ENCODE measurements around the gene CRMP1. TPM values are rescaled to one million over a fixed set of nuclear protein-coding genes. Genes with fewer than 3 reads are reported as not detected.

CRMP1 gene
- total RNA-seq, 1 donor: under 0.01 TPM

DNA sequence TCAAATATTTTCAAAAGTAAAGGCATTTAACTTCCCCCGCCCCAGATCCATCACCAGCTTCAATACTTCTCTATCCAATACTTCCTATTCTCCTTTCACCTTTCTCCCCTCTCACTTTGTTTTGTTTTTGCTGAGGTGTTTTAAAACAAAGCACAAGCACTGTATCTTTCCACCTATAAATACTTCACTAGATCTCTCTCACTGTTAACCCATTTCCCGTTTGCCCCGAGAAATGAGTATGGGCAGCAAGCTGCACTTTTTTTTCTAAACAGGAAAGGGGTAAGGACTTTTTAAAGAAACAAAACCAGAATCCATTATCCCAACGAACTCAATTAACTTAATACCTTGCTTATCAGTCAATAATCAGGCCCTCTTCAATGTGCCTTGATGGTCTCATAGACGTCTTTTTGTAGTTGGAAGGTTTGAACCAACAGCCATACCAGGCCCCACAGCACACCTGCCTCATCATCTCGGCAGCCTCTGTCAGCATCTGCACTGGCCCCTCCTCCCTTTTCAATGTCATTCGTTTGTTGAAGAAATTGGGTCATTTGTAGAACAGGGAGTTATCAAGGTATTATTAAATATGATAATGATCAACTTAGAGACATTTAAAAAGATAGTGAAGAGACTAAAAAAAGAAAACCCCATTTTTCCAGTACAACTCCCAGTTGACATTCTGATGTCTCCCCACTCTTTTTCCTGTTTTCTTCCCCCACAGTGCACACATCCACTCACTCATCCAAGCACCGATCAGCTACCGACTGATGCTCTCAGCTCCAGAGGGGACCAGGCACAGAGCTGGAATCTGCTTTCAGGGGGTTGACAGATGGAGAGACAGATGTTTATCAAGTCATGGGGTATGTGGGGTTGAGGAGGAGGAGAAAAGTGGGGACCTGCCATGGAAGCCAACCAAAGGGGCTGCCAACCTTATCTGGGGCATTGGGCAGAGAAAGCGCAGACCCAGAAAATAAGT lies 25.8 kb downstream of the CRMP1 start:
- no peak for DNase-seq (ENCODE audit: insufficient read length, low spot score, missing footprints)
- H4K20me1 ChIP-seq (ENCODE audit: insufficient read depth, low read length): no peaks in the 10 kb centered on the region
- H3K9me3 ChIP-seq (ENCODE audit: low read depth, low read length): no peaks in the 10 kb centered on the region

DNA sequence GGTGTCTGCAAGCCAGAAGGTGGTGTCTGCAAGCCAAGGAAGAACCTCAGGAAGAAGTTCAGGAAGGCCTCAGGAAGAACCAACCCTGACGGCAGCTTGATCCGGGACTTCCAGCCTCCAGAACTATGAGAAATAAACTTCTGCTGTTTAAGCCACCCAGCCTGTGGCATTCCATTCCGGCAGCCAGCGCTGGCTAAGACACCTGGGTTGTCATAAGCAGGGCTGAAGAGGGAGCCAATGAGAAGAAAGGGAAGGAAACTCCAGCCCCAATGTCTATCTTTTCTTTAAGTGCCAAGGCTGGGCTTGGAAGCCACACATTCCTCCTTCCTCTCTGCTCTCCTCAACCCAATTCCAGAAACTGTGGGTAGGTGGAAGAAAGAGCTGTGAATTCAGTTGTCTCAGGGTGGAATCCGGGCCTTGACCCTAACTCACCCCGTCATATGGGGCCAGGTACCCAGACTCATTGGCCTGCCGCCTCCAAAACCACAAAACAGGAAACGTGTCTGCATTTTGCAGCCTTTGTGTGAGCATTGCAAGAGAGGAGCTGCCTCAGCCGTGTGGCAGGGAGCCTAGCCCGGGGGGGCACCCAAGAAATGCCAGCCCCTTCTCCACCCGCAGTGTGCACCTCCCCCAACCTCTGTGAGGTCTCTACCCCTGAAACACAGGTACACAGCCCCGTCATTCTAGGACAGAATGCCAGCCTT lies 26.8 kb downstream of the CRMP1 start:
- Histone ChIP-seq H3K27ac (ENCODE audit: low read depth, low read length) (no peak overlapping the region), H3K27me3 (ENCODE audit: insufficient read depth, low read length) (peaks cover 13% of the 10 kb centered on the region), H3K4me1 (ENCODE audit: insufficient read depth, low read length) (peaks cover 7% of the 10 kb centered on the region), H3K4me3 (ENCODE audit: insufficient read depth, low read length) (no peak overlapping the region), H3K4me2 (ENCODE audit: insufficient read depth, low read length) (no peak overlapping the region), H3K36me3 (ENCODE audit: insufficient read depth, low read length) (no peaks in the 10 kb centered on the region), H3K9me3 (ENCODE audit: low read depth, low read length) (no peaks in the 10 kb centered on the region), H4K20me1 (ENCODE audit: insufficient read depth, low read length) (no peaks in the 10 kb centered on the region), H2AFZ (ENCODE audit: low read length) (no peak overlapping the region), H3K79me2 (ENCODE audit: insufficient read depth, low read length) (no peaks in the 10 kb centered on the region)
- DNase-seq (ENCODE audit: insufficient read length, low spot score, missing footprints): no peak
- TF ChIP-seq CTCF (IDR thresholded peaks at IDR 0.05; ENCODE audit: extremely low read depth, low read depth, low read length): no peak

More for the DNA sequence above, 25.8 kb downstream of the CRMP1 start:
- H3K4me2 ChIP-seq (ENCODE audit: insufficient read depth, low read length): no peak overlapping the region
- H2AFZ ChIP-seq (ENCODE audit: low read length): no peak overlapping the region
- peaks cover 7% of the 10 kb centered on the region for H3K4me1 ChIP-seq (ENCODE audit: insufficient read depth, low read length)
- no peaks in the 10 kb centered on the region for H3K79me2 ChIP-seq (ENCODE audit: insufficient read depth, low read length)
- no peak overlapping the region for H3K4me3 ChIP-seq (ENCODE audit: insufficient read depth, low read length)
- H3K36me3 ChIP-seq (ENCODE audit: insufficient read depth, low read length): no peaks in the 10 kb centered on the region
- no peak overlapping the region for H3K27ac ChIP-seq (ENCODE audit: low read depth, low read length)
- TF ChIP-seq CTCF (IDR thresholded peaks at IDR 0.05; ENCODE audit: extremely low read depth, low read depth, low read length): no peak
- H3K27me3 ChIP-seq (ENCODE audit: insufficient read depth, low read length): peaks cover 5% of the 10 kb centered on the region

DNA sequence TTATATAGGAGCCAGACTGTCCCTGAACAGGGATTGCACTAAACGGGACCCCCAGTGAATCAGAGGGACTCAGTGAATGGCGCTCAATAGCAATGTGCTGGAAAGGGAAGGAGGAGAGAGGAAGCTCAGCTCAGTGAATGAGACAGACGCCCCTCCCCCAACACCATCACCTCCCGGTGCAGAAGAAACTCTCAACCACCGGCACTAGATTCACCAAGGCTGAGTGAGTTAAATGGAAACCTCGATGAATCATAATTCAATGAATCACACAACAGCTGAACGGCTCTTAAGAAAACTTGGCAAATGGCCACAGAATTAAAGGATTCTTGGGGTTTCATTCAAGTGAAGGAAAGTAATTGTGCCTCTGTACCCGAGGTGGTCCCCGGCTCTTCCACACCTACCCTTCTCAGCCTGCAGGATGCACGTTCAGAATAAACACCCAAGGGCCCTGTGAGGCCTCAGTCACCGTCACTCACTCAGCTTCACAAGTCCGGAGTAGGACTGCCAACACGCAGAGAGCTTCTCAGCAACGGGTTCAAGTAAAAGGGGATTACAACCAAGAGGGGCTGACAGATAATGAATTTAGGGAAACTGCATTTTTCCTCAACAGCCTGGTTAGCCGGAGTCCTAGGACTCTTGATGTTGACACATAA lies 29.3 kb downstream of the CRMP1 start:
- Histone ChIP-seq H3K4me1 (ENCODE audit: insufficient read depth, low read length) (peaks cover 7% of the 10 kb centered on the region), H3K79me2 (ENCODE audit: insufficient read depth, low read length) (no peaks in the 10 kb centered on the region), H3K9me3 (ENCODE audit: low read depth, low read length) (no peaks in the 10 kb centered on the region), H3K36me3 (ENCODE audit: insufficient read depth, low read length) (no peaks in the 10 kb centered on the region), H3K27ac (ENCODE audit: low read depth, low read length) (no peak overlapping the region), H3K27me3 (ENCODE audit: insufficient read depth, low read length) (peaks cover 13% of the 10 kb centered on the region), H2AFZ (ENCODE audit: low read length) (no peak overlapping the region), H3K4me3 (ENCODE audit: insufficient read depth, low read length) (no peak overlapping the region), H3K4me2 (ENCODE audit: insufficient read depth, low read length) (peak overlapping the region; percentile 34), H4K20me1 (ENCODE audit: insufficient read depth, low read length) (no peaks in the 10 kb centered on the region)
- peak; percentile 94 for DNase-seq (ENCODE audit: insufficient read length, low spot score, missing footprints)
- no peak for TF ChIP-seq CTCF (IDR thresholded peaks at IDR 0.05; ENCODE audit: extremely low read depth, low read depth, low read length)
